GM19372 (cell line): ENCODE measurements around the gene KIF2A.
A peak's percentile ranks its signal among the peaks of the same experiment; 100 is the strongest.

Source experiments
- ATAC-seq: cut with Tn5 transposase; IDR thresholded peaks from one replicate; pipeline ENCODE4 v1.9.1; 2021; ENCODE audit warnings: mild to moderate bottlenecking, low read depth, moderate library complexity; ENCODE audit not compliant: unreplicated experiment

Gene KIF2A

DNA sequence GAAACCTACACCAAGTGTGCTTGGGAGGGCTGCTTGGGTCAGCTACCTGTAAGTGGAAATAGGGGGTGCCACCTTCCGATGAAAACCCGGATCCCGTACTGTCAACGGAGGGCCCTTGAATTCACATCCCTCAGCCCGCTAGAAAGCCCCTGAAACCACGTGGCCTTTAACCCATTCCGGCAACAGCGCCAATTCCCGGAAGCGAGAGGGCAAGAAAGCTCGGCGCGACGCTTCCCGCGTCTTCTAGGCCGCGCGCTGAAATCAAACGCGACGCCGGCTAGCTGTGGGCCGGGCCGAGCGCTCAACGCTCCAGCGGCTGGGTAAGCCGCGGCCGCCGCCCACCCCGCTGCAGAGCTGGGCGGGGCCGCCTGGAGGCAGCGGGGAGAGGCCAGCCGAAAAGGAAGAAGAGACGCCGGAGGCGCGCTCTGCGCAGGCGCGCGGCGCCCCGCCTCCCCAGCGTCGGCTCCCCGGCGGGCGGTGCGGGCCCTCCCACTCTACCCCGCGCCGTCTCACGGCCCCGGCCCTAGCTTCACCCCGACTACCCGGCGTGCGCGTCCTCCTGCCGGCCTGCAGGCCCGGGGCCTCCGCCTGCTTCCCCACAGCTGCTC is at the start of gene KIF2A:
KIF2A (plus strand) TSS at position 492 of the 608 bp plus-strand sequence. CDS start 267 bp downstream, outside the sequence.
- ATAC-seq: peak; percentile 89

DNA sequence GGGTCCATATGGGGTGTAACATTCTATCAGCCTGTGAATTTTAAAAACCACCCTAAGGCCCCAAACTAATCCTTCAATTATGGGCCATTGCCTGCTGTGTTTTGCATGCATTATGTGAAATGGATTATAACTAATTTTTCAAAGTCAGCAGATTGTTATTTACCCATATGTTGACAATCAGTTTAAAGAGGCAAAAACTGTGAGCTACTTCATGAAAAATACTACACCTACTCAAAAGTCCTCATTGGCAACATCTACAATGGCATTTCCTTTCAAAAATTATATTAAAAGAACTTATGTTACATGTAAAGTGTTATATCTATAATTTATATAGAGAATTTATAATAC is 49.0 kb upstream of the KIF2A start:
- ATAC-seq: peak; percentile 9

DNA sequence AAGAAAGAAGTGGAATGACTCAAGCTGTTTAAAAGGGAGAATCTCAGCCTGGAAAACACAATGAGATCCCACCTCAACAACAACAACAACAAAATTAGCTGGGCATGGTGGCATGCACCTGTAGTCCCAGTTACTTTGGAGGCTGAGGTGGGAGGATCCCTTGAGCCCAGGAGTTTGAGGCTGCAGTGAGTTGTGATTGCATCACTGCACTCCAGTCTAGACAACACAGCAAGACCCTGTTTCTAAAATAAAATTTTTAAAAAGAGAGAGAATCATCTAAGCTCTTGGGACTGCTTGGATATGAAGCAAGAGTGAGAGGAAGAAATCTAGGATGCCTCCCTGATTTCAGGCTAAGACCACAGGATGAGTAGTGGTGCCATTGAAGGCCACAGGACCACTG is 47.4 kb upstream of the KIF2A start:
- no peak for ATAC-seq

- no peak for ATAC-seq
Observed at GRCh38 chr5:62259699-62260250, 46.2 kb upstream of the KIF2A start.

GRCh38 chr5:62260513-62260912 is 45.5 kb upstream of the KIF2A start:
- no peak for ATAC-seq

- ATAC-seq: no peak
Observed at GRCh38 chr5:62263401-62263800, 42.6 kb upstream of the KIF2A start.

DNA sequence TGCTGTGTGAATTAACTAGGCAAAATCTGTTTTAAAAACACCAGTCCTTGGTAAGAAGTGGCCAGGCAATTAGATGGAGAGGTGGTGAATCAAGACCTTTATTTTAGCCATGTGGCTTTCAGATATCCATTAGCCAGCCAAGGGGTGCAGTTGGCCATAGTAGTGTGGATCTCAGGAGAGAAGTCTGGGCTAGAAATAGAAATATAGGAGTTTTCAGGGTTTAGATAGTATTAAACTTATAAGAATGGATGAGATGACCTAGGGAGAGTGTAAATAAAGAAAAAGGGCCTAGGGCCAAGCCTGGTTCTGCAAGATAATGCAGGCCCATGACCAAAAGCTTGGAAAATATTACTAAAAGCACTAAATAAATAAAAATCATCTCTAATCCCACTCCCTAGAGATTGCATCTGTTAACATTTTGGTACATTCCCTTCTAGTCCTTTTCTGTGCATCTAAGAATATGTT is 40.3 kb upstream of the KIF2A start:
- no peak for ATAC-seq

DNA sequence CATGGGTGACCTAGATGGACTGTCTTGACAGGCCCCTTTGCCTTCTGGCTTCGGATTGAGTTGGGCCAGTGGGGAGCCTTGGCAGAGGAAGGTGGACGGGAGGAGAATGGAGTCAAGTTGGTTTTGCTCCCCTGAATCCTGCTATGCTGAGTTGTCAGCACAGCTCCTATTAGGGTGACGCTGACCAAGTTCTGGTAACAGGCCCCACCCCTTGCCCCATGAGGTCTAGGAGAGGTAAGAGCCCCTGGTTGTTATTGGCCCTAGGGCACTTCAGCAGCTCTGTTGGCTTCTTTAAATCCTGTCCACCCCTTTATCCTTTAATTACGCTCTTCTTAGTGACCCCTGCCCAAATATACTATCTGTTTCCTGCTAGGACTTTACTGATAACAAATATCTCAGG is 39.4 kb upstream of the KIF2A start:
- ATAC-seq: no peak

DNA sequence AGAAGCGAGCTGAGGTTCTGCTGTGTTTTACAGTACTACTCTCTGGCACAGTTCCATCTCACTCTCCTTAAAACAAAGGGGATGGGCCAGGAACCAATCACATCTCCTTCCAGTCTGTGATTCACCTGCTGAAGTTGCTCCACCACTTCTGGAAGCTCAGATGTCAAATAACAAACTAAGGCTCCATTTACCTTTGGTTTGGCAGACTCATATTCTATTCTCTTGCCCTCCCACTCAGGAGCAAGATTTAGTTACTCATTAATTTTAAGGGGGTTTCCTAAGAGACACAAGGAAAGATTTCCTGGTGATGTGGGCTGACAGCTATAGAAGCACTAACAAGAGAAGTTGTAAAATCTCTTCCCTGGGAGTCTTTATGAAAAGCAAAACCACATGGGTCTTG is 37.8 kb upstream of the KIF2A start:
- ATAC-seq: no peak

DNA sequence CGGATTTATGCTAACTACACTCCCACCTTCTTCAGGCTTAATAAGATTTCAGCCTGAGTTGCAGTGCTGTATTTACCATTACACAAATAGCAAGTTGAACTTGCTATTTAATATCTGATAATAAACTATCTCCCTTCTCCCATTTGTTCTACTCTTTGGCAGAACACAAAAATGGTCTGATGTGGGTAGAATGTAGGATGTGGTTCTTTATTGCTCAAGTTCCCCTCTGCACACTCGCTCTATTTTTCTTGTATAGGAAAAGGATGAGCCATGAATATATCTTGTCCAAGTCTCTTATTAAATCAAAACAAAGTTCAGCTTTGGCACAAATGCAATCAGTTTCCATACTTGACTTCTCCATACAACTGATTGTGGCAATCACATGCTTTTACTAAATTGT is 37.2 kb upstream of the KIF2A start:
- no peak for ATAC-seq

DNA sequence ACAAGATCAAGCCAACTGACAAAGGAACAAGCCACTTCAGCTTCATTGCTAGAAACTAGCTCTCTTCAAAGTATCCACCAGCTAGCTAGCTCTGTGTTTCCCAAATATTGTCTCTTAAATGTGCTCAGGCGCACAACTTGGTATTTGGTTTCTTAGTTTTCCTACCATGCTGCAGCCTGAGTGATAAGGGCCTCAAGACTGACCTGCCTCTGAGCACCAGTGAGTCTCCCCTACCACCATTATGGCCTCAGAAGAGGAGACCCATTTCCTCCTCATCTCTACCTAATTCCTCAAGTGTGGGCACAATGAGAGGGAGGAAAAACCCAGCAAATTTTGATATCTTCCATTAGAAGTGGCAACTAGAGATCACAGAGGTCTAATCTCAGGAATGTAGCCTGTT is 34.6 kb upstream of the KIF2A start:
- no peak for ATAC-seq

DNA sequence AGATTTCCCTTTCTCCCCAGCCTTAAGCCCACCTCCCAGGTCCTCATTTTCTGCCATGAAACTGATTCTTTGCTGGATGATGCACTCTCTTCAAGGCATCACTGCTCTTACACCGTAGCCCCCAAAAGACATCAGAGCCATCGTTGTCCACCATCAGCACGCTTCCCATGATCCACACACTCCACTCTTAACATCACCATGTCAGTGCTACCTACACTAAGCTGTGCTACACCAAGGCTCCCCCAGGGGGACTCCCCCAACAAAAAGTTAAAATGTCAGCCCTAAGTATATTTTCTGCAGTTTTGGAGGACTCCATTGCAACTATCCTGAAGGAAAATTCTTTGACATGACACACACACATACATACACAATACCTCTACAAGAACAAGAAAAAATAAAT is 34.1 kb upstream of the KIF2A start:
- ATAC-seq: no peak

DNA sequence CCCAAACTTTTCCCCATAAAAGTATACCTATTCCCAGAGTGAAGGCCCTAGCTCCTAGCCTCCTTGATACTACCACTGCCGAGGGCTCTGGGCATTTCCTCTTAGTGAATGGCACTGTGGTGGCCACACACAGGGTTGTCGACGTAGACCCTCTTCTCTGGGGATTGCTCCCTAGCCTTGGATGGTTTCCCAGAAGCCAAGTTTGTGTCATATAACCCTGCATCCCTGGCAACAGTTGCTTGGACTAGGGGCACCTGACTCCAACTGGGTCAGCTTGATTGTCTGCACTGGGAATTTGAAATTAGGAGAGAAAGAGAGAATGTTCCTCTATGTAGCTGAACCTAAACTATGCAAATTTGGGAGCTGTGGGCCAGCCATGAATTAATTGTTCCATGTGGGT is 32.3 kb upstream of the KIF2A start:
- no peak for ATAC-seq

GRCh38 chr5:62275581-62275980 is 30.4 kb upstream of the KIF2A start:
- no peak for ATAC-seq

DNA sequence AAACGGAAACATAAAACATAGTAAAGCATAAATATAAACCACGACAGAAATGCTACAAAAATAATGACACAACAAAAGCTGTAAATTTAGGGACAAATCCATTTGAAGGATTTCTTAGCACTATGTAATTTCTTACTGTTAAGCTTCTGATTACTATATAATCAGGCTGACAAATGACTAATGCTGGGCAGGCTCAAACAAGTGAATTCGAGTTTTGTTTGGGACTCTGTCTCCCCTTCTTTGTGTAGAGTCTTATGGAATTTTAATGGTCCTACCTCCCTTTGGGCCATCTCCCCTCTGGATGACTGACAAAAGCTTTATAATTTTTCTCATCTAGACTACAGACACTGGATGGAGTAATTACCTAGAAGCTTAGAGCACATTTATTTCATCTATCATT is 24.6 kb upstream of the KIF2A start:
- no peak for ATAC-seq

DNA sequence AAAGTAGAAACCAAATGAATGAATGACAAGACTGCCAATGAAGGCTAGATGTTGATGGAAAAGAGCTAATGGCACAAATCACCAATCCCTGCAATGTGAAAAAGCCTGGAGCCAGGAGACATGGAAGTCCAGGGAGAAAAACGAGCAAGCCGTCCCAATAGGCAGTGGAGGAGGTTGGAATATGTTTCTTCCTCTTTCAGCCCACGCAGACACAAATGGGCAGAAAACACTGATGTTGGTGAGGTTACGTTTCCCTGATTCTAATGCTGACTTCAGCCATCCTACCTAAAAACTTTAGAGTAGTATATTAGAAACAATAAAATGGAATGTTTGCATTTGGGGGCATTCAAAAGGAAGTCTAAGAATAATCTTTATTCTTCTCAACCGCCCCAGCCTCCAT is 23.9 kb upstream of the KIF2A start:
- no peak for ATAC-seq

DNA sequence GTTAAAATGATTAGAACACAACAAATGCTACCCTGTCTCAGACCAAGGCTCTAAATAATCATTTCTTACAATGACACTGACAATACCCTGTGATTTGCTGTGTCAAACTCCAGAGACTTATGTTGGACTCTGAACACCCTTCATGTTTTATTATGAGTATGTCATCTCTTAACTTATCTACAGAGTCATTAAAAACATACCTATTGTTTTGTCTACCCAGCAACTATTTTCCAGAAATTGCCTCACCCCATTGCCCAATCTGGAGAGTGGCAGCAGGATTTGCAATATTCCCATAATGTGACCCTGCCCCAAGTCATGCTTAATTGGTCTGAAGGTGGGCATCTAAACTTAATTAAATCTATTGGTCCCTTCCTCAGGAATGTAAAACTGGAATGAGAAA is 23.0 kb upstream of the KIF2A start:
- ATAC-seq: no peak

DNA sequence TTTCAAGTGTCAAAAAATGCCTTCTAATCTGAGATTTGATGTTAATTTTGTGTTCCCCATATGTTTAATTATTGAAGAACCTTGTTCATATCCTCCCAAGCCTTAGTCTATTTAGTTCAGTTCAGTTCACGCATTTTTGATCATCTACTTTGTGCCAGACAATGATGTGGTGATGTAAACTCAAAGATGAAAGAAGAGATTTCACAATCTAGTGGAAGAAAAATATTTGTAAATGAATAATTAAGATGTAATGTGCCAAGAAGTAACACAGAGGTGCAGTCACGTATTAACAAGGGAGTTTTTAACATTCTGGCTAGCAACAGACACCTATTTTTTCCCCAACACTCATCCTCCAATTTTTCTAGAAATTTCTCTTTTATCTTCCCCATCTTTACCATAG is 22.1 kb upstream of the KIF2A start:
- ATAC-seq: no peak

GRCh38 chr5:62284946-62285891 is 20.8 kb upstream of the KIF2A start:
- ATAC-seq: peak; percentile 63

- no peak for ATAC-seq
Observed at GRCh38 chr5:62286834-62287233, 19.2 kb upstream of the KIF2A start.

DNA sequence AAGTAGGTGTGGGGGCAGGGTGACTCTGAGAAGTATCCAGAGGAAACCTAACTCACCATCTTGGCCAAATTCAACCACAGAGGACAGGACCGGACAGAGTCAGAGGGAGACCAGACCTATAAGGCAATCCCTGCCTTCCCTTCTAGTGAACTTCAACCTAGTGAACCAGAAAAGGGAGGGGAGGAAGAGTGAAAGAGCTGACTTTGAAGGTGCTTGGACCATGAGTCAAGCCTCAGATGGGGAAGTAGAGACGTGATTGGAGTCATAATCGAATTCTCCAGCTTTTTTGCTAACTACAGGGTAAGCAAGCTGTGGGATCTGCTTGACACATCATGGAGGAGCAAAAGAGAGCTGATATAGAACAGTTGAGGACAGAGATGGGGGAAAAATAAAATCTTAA is 18.8 kb upstream of the KIF2A start:
- no peak for ATAC-seq

- no peak for ATAC-seq
Observed at GRCh38 chr5:62288118-62288517, 17.9 kb upstream of the KIF2A start.
